SKM-1 treated with dmso at 0.1 percent for 144 hours (cell line): ENCODE measurements around the gene MYO19.
"Not testable (repeated sequence)": the region's sequence is repeated elsewhere in the genome, so short reads cannot be mapped to it uniquely, and the experiment has no call there.

Source experiments
- DNase-seq: peaks from one replicate; lab custom pipeline; 2025; ENCODE audit not compliant: unreplicated experiment; lab: John Stamatoyannopoulos, UW

MYO19 gene

GRCh38 chr17:36464765-36465088 is 69.9 kb downstream of the MYO19 start:
- no peak for DNase-seq

DNA sequence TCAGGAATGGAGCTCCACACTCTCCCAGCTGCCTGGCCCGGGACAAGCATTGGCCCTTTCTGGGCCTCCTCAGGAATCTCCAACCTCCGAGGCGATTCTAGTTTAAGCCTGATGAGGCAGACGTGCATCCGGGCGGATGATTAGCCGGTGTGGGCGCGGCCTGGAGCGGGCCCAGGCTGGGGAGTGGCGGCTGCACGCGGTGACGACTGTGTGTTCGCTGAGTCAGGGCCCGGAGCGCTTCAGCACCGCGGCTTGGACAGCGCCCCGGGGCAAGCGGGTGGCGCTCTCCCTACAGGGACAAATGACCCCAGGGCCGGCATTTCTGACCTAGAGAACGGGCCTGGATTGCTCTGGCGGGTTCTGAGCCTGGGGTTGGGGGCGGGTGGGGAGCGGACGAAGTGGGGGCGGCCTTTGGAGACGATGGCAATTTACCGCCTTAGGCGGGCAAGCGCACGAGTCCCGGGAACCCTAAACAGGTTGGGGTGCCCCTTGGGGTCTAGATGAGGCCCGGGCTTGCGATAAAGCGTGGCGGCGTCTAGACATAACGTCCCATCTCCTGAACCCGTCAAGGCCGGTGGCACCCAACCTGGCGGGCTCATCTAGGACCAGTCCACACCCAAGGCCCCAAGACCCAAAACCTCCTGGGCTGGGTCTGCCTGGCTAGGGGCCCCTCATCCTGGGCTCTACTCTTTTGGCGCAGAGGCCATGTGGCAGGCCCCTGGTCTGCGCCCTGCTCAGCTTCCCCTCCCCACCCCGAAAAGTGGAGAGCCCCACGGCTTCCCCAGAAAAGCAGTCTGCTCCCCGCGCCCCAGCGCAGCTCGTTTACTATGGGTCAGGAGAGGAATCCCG is 70.5 kb downstream of the MYO19 start:
- no peak for DNase-seq

- DNase-seq, result no peak
These were observed 73.1 kb downstream of the MYO19 start for GRCh38 chr17:36461330-36462110.

DNA sequence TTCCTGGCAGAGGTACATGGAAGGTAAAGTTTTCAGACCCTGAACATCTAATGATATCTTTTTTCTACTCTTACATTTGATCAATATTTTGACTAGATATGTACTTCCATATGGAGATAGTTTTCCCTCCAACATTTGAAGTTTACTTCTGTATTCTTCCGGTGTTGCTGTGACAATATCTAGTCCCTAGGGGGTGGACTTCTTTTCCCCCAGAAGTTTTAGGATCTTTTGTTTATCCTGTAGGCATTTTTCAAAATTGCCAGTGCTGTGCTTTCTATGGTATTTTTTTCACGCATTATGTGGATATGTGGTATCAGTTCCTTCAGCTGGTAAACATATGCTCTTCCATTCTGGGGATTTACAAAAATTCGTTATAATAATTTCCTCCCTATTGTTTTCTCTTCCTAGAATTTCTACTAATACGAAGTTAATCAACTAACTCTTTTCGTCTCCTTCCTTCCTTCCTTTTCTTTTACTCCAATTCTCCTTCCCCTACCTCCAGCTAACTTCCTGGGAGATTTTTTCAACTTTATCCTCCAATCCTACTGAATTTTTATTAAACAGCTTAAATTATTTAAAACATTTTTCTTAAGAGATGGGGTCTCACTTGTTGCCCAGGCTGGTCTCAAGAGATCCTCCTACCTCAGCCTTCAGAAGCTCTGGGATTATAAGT is 74.3 kb downstream of the MYO19 start:
- no peak for DNase-seq

DNA sequence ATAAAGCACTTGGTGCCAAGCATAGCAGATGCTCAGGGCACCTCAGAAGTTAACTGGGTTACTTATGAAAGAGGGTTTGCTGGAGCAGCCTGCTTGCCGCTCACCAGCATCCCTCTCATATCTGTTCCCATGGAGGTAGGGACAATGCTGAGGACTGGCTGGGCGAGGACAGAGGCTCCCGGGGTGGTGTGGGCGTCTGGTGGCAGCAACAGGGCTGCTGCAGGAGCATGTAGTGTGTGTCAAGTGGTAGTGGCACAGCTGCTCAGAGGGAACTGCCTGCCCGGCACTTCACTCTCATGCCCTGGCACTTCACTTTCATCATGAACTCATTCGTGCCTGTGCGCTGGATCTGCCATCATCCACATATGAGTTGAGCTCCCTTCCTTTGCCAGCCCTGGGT is 75.1 kb downstream of the MYO19 start:
- no peak for DNase-seq

DNA sequence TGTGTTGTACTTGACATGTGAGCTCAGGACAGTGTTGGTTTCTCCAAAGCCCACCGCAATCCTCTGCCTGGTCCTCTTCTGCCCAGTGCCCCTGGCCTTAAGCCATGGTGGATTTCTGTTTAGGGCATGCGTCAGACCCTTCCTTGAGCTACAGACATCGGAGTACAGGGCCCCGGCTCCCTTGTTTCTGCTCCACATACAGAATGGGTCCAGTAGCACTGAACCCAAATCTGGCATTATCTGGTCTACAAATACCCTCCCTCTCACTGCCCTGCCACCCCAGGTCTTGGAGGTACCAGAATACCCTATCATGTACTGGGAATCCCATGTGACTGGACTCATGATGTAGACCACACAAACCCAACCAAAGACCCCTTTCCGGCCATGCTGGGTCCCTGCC is 75.6 kb downstream of the MYO19 start:
- DNase-seq, result no peak

DNA sequence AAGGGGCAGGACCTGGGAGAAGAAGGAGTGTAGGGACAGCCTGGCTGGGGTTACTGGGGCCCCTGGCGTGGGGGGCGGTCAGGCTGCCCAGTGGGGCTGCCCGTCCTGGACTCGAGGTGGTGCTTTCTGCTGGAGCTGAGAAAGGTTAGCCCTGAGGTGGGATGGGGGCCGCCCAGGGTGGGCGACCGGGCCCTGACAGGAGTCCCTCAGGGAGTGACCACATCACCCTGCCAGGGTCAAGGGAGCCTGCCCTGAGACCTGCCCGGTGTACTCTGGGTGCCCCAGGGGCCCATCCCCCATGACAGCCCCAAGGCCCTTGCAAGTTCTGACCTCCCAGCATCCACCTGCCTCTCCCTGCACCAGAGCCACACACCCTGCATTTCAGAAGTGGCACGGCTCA is 77.0 kb downstream of the MYO19 start:
- not testable (repeated sequence) for DNase-seq

- DNase-seq, result not testable (repeated sequence)
These were observed 81.8 kb downstream of the MYO19 start for GRCh38 chr17:36452888-36453287.

DNA sequence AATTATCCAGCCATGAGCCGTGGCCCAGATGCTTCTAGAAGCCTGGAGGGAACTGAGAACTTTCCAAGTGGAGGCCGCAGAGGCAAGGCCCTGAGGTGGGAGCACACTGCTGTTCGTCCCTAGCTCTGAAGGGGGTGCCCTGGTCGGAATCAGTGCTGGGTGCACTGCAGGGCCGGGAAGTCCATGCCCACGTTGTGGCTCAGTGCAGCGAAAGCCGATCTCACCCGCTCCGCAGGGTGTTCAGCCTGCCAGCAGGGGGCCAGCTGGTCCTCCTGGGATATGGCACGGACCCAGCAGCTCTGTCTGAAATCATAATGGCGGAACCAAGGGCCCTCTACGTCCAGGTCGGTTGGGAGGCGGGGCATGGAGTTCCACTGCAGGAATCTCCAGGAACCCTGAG is 84.7 kb downstream of the MYO19 start:
- not testable (repeated sequence) for DNase-seq
